Neural crest cell (in vitro differentiated cells): ENCODE measurements around the gene LIMS1. TPM values are rescaled to one million over a fixed set of nuclear protein-coding genes. Genes with fewer than 3 reads are reported as not detected.

Experiments used
- DNase-seq: peaks from one replicate; pipeline ENCODE4 v3.0.0; 2021; ENCODE audit warnings: low read depth, mixed read lengths, low spot score
- H3K27ac Mint-ChIP-seq: one replicate; pipeline ENCODE4 v1.8.0; 2021; ENCODE audit warnings: mild to moderate bottlenecking, mixed read lengths; ENCODE audit not compliant: unreplicated experiment
- H3K27me3 Mint-ChIP-seq: 2 replicates; pipeline ENCODE4 v1.8.0; 2021; ENCODE audit warnings: low read depth, mild to moderate bottlenecking, mixed read lengths
- H3K36me3 Mint-ChIP-seq: 2 replicates; pipeline ENCODE4 v1.8.0; 2021; ENCODE audit warnings: low read depth, mild to moderate bottlenecking, mixed read lengths
- H3K4me1 Mint-ChIP-seq: 2 replicates; pipeline ENCODE4 v1.8.0; 2021; ENCODE audit warnings: mixed read lengths
- H3K4me3 Mint-ChIP-seq: one replicate; pipeline ENCODE4 v1.8.0; 2021; ENCODE audit warnings: mild to moderate bottlenecking, mixed read lengths
- H3K9me3 Mint-ChIP-seq: 2 replicates; pipeline ENCODE4 v1.8.0; 2021; ENCODE audit warnings: mixed read lengths
- total RNA-seq: library from RNA; stranded (reverse); gene quantifications from 2 replicates; pipeline ENCODE4 v1.2.1, GENCODE V29; 2021
- TF ChIP-seq, protein P1 (sequence below): fragments of 200-600 bp; sonication (generic); conservative IDR thresholded peaks from 2 replicates; pipeline ENCODE4 v1.5.0; 2021; ENCODE audit warnings: antibody characterized with exemption, mild to moderate bottlenecking

Gene LIMS1
- total RNA-seq, 1 donor from 2014 or later: 30.9 TPM

- no peaks in the 10 kb centered on the region for H3K27me3 Mint-ChIP-seq
- peaks cover 20% of the 10 kb centered on the region for H3K4me1 Mint-ChIP-seq
- H3K27ac Mint-ChIP-seq: peak overlapping the region; percentile 85
- H3K9me3 Mint-ChIP-seq: peaks cover 4% of the 10 kb centered on the region
- H3K36me3 Mint-ChIP-seq: peaks cover 4% of the 10 kb centered on the region
- no peak overlapping the region for H3K4me3 Mint-ChIP-seq
- DNase-seq: no peak
- TF ChIP-seq, protein P1, sequence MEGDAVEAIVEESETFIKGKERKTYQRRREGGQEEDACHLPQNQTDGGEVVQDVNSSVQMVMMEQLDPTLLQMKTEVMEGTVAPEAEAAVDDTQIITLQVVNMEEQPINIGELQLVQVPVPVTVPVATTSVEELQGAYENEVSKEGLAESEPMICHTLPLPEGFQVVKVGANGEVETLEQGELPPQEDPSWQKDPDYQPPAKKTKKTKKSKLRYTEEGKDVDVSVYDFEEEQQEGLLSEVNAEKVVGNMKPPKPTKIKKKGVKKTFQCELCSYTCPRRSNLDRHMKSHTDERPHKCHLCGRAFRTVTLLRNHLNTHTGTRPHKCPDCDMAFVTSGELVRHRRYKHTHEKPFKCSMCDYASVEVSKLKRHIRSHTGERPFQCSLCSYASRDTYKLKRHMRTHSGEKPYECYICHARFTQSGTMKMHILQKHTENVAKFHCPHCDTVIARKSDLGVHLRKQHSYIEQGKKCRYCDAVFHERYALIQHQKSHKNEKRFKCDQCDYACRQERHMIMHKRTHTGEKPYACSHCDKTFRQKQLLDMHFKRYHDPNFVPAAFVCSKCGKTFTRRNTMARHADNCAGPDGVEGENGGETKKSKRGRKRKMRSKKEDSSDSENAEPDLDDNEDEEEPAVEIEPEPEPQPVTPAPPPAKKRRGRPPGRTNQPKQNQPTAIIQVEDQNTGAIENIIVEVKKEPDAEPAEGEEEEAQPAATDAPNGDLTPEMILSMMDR: no peak
Measured at GRCh38 chr2:108560241-108560811, 26.1 kb downstream of the LIMS1 start.

DNA sequence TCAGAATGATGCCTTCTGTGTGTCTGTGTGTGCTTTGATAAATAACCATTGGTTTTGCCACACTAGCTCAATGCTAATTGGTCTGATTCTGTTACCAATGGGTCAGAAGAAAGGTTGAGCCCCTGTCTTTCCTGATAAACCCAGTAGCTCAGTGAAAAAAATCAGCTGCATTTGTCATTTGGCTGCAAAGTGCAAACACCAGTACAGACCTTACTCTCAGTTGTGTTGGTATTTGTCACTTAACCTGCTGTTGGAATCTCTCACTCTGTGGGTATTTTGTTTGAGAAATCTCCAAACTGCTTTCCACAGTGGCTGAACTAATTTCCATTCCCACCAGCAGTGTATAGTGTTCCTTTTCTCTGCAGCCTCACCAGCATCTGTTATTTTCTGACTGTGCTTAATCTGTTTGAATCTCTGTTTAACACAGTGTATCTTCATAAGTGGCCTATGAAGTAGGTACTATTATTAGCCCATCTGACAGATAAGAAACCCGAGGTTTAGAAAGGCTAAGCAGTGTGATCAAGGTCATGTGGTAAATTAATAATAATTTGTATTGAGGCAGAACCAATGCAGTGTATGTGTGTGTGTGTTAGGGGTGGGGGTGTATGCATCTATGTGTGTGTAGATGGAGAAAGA, 26.7 kb downstream of the LIMS1 start:
- no peak for DNase-seq
- Mint-ChIP-seq H3K4me3 (no peak overlapping the region), H3K36me3 (peaks cover 4% of the 10 kb centered on the region), H3K27me3 (no peaks in the 10 kb centered on the region), H3K4me1 (peaks cover 20% of the 10 kb centered on the region), H3K27ac (no peak overlapping the region), H3K9me3 (peaks cover 4% of the 10 kb centered on the region)
- TF ChIP-seq, protein P1: no peak

DNA sequence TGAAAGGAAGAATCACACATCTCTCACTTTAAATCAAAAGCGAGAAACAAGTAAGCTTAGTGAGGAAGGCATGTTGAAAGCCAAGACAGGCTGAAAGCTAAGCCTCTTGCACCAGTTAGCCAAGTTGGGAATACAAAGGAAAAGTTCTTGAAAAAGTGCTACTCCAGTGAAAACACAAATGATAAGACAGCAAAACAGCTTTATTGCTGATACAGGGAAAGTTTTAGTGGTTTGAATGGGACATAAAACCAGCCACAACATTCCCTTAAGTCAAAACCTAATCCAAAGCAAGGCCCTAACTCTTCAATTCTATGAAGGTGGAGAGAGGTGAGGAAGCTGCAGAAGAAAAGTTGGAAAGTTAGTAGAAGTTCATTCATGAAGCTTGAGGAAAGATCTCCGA, 28.0 kb downstream of the LIMS1 start:
- H3K27me3 Mint-ChIP-seq: no peaks in the 10 kb centered on the region
- H3K27ac Mint-ChIP-seq: no peak overlapping the region
- H3K4me3 Mint-ChIP-seq: no peak overlapping the region
- DNase-seq: no peak
- TF ChIP-seq, protein P1: no peak
- H3K9me3 Mint-ChIP-seq: peaks cover 4% of the 10 kb centered on the region
- H3K4me1 Mint-ChIP-seq: peaks cover 20% of the 10 kb centered on the region
- peaks cover 4% of the 10 kb centered on the region for H3K36me3 Mint-ChIP-seq

DNA sequence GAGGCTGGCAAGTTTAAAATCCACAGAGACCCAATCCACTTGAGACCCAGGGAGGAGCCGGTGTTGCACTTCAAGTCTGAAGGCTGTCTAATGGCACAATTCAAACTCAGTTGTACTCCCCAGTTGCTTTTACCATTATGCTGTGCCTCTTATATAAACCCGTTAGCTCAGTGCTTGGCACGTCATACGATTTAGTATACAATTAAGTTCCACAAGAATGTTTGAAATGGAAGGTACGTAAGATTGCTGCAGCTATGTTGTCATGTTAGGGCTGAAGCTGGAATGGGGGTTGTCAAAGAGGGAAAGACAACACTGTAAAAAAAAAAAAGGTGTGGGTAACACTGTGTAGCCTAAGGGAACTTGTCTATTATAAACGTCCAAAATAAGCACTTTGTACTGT, 30.2 kb downstream of the LIMS1 start:
- H3K4me1 Mint-ChIP-seq: peaks cover 18% of the 10 kb centered on the region
- no peak overlapping the region for H3K27ac Mint-ChIP-seq

DNA sequence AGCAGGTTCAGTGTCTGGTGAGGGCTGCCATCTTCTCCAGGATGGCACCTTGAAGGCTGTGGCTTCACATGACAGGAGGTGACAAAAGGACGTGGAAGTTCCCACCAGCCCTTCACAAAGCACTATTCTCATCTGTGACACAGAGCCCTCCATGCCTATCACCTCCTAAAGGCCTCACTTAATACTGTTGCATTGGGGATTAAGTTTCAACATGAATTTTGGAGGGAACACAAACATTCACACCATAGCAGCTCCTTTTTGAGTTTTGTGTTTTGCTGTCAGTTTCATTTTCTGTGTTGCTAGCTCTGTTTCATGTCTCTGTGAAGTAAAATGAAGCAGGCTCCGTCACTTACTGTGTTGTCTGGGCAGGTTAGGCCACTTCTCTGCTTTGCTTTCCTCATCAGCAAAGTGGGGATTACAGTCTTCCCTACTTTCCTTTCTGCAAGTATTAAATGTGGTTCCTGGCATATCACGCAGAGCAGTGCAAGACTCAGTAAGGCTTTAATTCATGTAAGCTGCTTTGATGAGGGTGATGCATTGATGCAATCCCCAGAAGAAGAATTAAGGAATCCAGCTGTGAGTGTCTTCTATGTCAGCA, 31.6 kb downstream of the LIMS1 start:
- H3K36me3 Mint-ChIP-seq: peaks cover 4% of the 10 kb centered on the region
- H3K27me3 Mint-ChIP-seq: no peaks in the 10 kb centered on the region
- no peak for DNase-seq
- peaks cover 4% of the 10 kb centered on the region for H3K4me1 Mint-ChIP-seq
- H3K4me3 Mint-ChIP-seq: no peak overlapping the region
- peaks cover 4% of the 10 kb centered on the region for H3K9me3 Mint-ChIP-seq
- TF ChIP-seq, protein P1: no peak
- H3K27ac Mint-ChIP-seq: no peak overlapping the region

More for the DNA sequence above, 30.2 kb downstream of the LIMS1 start:
- H3K4me3 Mint-ChIP-seq: no peak overlapping the region
- peaks cover 4% of the 10 kb centered on the region for H3K36me3 Mint-ChIP-seq
- TF ChIP-seq, protein P1: no peak
- peaks cover 4% of the 10 kb centered on the region for H3K9me3 Mint-ChIP-seq
- DNase-seq: no peak
- no peaks in the 10 kb centered on the region for H3K27me3 Mint-ChIP-seq
